Umbilical cord (tissue), 2 donors: ENCODE results near the gene PPM1B. TPM values are rescaled to one million over a fixed set of nuclear protein-coding genes. Genes with fewer than 3 reads are reported as not detected.
"Not testable (repeated sequence)": the region's sequence is repeated elsewhere in the genome, so short reads cannot be mapped to it uniquely, and the experiment has no call there.

Source experiments
- DNase-seq: peaks from one replicate; pipeline ENCODE4 v3.0.0-alpha.2; 2015; ENCODE audit warnings: low spot score
- total RNA-seq: library from RNA; depleted of rRNA; stranded (reverse); fragments of >200 nt; gene quantifications from one replicate; pipeline ENCODE4 v1.2.3, GENCODE V29; 2014; ENCODE audit warnings: low replicate concordance; ENCODE audit not compliant: insufficient read depth

PPM1B gene
- 59.2 TPM for total RNA-seq

DNA sequence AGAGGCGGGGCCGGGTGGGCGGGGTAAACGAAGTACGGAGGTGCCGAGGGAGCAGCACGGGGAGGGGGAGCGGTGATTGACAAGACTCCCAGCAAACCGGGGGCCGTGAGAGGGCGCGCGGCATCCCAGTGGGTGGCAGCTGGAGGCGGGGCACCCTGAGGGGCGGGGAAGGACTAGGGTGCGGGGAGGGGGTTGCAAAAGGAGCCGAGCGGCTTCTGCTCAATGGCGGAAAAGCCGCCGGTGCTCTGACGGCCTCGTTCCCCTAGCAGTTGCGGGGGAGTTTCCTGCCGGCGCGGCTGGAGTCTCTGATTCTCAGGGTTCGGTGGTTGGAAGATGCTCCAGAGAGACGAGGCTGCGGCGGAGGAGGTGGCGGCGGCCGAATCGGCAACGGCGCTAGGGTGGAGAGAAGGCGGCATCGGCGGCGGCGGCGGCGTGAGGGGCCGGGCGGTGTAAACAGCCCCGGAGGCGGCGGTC lies at the start of gene PPM1B:
Gene PPM1B (plus strand): TSS at position 195 of the 474 bp plus-strand sequence. CDS start 32,325 bp downstream, outside the sequence.
- no peak for DNase-seq

- no peak for DNase-seq
These were observed 48.8 kb upstream of the PPM1B start for GRCh38 chr2:44119878-44120277.

- DNase-seq: no peak
These were observed 48.2 kb upstream of the PPM1B start for GRCh38 chr2:44120428-44120827.

DNA sequence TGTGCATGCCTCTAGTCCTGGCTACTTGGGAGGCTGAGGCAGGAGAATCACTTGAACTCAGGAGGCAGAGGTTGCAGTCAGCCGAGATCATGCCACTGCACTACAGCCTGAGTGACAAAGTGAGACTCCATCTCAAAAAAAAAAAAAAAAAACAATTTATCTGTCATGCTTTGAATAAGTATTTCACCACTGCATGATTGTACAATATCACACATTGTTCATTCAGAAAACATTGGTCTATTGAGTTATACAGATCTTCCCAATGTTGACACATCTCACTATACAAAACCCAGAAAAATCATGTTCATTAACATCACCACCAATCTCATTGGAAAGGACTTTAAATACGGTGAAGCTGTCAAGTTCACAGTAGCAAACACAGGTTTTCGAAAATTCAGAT lies 46.8 kb upstream of the PPM1B start:
- no peak for DNase-seq

DNA sequence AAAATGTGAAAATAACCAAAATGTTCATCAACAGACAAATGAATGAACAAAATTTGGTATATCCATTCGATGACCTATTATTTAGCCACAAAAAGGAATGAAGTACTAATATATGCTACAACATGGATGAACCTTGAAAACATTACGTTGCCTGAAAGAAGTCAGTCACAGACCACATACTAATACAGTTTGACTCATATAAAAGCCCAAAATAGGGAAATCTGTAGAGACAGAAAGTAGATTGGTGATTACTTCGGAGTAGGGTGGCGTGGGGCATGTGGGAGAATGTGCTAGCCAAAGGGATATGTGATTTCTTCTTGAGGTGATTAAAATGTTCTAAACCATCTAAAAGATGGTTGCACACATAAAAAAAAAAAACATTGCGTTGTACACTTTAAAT lies 44.2 kb upstream of the PPM1B start:
- DNase-seq: no peak

DNA sequence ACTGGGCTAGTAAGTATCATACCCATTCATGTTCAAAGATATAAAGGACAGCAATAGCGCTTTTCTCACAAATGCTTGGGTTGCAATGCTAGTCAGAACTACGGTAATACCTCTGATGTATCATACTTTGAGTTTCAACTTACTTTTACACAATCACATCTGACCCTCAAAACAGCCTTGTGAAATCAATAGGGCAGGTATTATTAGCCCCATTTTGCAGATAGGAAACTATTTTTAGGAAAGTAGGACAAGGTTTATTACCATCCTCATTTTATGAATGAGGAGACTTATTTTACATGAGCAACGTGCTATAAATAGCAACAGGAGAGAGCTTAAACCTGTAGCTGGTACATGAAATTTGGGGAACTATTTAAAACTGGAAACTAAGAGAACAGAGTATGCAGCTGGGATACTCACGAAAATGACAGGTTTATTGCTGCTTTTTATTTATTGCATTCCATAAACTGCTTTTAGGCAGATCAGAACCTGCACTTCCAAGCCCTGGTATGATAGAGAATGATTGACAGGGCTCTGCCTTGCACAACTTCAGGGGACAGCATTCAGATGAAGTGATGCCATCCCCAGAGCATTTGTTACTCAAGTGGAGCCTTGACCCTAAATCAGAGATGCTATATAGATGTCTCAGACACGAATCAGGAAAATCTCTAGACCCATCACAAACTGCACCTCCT lies 42.4 kb upstream of the PPM1B start:
- peak; percentile 56 for DNase-seq

DNA sequence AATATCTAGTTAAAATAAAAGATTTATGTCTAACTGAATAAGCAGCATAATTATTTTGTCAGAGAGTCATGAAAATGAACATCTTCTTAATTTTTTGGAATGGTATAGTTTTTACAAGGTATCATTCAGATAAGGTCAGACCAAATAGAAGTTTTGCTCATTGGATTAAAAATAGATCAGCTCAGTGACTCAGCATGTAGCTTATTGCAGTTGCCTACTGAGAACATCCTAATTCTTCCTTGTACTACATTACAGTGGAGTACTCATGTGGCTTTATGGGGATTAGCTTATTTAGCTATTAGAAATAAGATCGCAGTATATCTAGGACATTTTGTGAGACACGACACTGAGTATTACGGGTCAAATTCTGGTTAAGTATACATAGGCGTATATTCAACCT lies 38.2 kb upstream of the PPM1B start:
- DNase-seq: no peak

DNA sequence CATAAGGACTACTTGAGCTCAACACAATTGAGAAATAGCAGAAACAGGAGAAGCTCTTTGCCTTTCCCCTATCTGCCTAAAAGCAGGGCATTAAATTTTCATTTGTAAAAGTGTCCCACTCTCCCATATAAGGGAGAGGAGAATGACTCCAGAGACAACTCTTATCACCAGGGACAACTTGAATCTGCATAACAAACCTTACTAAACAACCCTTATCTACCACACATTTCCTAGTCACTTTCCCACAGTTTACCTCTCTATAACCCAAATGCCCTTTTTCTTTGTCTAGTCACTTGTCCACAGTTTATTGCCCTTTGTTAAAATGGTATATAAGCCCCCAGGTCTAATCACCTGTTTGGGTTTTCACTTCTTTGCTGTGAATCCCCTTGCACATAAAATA lies 37.5 kb upstream of the PPM1B start:
- no peak for DNase-seq

- not testable (repeated sequence) for DNase-seq
These were observed 35.1 kb upstream of the PPM1B start for GRCh38 chr2:44133602-44134001.

GRCh38 chr2:44134848-44135247 lies 33.8 kb upstream of the PPM1B start:
- no peak for DNase-seq

DNA sequence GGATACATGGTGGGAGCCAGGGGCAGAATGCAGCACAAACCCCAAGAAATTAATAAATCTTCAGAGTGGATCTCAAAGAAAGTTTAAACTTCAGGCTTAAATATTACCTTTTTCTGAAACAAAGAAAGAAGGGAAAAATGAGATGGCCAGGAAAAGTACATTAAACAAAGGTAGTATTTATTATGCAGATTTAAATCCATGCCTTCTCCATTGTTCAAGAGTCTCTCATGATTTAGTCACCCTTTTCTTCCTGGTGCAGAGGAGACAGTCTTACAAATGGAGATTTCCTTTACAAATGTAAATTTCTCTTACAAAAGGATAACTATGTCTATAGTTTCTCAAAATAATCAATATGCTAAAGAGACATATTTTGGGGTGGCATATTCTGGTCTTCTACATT lies 33.4 kb upstream of the PPM1B start:
- DNase-seq: no peak

GRCh38 chr2:44135771-44136170 lies 32.9 kb upstream of the PPM1B start:
- DNase-seq: no peak

GRCh38 chr2:44136252-44136651 lies 32.4 kb upstream of the PPM1B start:
- DNase-seq: no peak

- no peak for DNase-seq
These were observed 31.6 kb upstream of the PPM1B start for GRCh38 chr2:44137048-44137447.

DNA sequence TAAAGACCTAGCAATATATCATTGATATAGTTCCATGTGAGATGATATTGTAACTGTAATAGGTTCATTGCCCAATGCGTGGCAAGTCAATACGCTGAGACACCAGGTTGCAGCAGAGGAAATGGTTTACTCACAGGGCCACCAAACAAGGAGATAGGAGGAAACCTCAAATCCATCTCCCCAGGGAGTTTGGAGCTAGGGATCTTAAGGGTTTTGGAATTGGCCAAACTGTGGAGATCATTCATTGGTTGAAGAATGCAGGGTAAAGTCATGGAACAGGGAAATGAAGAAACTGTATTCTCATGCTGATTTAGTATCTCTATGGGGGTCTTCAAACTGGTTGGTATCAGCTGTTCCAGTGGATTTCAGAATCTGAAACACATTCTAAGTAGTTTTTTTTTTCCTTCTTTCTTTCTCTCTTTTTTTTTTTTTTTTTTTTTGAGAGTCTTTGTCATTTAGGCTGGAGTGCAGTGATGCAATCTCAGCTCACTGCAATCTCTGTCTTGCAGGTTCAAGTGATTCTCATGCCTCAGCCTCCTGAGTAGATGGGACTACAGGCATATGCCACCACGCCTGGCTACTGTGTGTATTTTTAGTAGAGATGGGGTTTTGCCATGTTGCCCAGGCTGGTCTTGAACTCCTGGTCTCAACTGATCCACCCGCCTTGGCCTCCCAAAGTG lies 30.7 kb upstream of the PPM1B start:
- no peak for DNase-seq

- no peak for DNase-seq
These were observed 28.9 kb upstream of the PPM1B start for GRCh38 chr2:44139741-44140140.

DNA sequence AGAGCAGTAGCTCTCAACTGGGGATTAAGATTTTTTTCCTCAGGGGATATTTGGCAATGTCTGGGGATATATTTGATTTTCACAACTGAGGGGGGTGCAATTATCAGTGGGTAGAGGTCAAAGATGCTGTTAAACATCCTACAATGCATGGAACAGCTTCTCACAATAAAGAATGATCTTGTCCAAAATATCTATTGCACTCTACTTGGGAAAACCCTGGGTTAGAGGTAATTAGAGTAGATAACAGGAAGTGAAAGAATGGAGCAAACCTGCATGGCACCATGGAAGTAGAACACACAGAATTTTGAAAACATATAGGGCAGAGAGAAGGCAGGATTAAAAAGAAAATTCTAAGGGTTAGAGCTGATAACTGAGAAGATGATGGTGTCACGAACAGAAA lies 26.4 kb upstream of the PPM1B start:
- DNase-seq: no peak

DNA sequence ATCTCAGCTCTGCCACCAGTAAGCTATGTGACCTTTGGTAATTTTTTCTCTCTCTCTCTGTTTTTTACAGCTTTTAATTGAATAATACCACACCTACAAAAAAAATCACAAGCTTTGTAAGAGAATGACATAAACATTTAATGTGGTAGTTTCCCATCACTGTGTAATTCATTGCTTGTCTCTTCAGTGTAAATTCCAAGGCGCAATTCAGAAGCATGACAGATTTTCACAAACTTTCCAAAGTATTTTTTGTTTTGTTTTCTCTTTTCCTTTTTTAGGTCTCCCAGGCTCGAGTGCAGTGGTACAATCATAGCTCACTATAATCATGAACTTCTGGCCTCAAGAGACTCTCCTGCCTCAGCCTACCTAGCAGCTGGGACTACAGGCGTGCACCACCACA lies 25.0 kb upstream of the PPM1B start:
- no peak for DNase-seq

DNA sequence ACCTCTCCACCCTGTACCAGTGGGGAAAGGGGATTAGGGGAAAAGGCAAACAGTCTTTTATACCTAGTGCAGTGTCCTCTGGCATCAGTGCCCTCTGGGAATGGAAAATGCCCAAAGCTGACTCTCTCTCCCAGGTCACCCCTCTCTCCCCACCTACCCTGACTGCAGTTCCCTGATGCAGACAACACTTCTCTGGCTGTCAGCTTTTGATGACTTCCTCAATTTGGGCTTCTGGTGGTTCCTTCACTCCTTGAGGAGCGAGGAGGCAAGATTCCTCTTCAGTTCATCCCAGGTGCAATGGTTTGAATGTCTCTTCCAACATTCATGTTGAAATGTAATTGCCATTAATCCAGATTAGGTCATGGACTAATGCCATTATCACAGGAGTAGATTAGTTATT lies 19.7 kb upstream of the PPM1B start:
- no peak for DNase-seq

DNA sequence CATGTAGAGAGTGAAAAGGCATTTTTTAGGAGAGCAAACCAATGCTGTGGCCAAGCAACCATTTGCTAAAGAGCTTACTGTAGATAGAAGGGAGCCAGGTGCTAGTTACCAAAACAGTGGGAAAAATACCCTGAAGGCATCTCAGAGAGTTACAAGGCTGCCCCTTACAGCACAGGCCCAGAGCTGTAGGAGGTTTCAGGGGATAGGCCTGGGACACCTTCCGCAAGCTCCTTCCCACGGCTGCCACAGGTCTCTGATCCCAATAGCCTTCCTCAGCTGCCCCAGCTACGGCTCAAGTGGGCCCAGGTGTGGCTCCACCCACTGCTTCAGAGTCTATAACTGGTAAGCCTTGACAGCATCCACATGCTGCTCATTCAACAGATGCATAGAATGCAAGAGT lies 18.2 kb upstream of the PPM1B start:
- DNase-seq: no peak

DNA sequence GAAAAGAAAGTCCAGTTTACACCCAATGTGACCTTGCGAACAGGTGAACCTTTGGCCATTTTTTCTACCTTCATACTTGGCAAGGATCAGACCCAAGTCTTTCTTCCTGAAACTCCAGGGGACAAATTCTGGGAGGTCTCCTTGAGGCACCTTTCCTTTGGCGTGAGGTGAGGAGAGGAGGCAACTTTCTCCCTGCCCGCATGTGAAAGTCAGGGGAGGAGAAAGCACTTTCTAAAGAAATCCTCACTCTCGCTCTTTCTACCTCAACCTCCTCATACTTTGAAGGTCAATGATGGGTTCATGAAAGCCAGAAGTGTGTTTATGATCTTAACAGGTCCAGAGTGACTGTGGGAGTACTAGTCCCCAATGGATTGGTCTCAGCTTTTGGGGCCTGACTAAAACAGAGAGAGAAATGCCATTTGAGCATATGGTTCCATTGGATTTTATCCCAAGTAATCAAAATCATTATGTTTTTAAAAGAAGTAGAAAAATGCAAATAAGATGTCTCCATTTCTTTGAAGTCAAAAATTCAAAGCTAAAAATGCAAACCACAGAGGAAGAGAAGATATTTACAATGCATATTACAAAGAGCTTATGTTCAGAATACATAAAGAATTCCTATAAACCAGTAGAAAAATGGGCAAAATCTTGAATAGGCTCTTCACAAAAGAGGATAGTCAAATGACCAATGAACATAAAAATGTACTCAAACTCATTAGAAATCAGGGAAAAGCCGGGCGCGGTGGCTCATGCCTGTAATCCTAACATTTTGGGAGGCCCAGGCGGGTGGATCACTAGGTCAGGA lies 15.6 kb upstream of the PPM1B start:
- no peak for DNase-seq

DNA sequence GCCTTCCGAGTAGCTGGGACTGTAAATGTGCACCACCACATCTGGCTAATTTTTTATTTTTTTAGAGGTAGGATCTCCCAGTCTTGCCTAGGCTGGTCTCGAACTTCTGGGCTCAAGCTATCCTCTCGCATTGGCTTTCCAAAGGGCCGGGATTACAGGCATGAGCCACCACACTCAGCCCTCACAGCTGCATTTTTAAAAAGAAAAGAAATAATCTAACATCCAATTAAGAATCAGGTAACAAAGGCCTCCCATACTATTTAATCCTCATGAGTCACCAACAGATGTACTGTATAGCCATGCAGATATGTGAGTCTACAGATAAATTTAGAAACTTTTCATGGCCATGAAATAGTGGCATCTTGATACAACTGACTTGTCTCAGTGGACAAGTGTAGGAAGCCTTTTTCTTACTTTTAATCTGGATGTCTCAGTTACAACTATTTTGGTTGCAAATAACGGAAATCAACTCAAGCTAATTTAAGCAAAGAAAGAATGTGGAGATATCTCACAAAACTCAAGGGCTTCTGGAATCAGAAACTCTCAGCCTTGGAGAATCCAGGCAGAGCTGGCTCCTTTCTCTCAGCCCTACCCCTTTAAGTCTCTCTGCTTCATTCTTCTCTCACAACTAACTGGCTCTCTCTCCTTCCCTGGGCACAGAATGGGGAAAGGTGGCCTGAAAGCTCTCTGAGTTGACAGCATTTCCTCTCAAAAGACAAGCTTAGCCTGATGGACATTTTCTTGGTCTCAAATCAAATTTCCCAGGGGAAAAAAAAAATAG lies 12.8 kb upstream of the PPM1B start:
- DNase-seq: no peak
